ENCODE results near the gene STX4. TPM values are rescaled to one million over a fixed set of nuclear protein-coding genes. Genes with fewer than 3 reads are reported as not detected.

STX4 gene
- total RNA-seq, 1 experiment from 2014 or later: 26.0 TPM

GRCh38 chr16:30992276-30992780 is 41.0 kb upstream of the STX4 start (continued):
- TF ChIP-seq RAD21 (IDR thresholded peaks at IDR 0.05; ENCODE audit: low read depth) (no peak), CBX3 (IDR thresholded peaks at IDR 0.05; ENCODE audit: low read depth) (no peak), EZH2phosphoT487 (IDR thresholded peaks at IDR 0.05; ENCODE audit: borderline replicate concordance) (no peak)

GRCh38 chr16:30992931-30993816 is 40.2 kb upstream of the STX4 start:
- no peak for TF ChIP-seq CEBPB (IDR thresholded peaks at IDR 0.05; ENCODE audit: low read depth)
- TF ChIP-seq CTCF (IDR thresholded peaks at IDR 0.05 in 2 of 3, conservative IDR thresholded peaks at IDR 0.05 in 1 of 3; ENCODE audit: borderline replicate concordance in 1 of 3, insufficient read depth in 1 of 3, low read depth in 2 of 3, low read length in 2 of 3): no peak
- no peak for TF ChIP-seq YY1 (IDR thresholded peaks at IDR 0.05; ENCODE audit: extremely low read depth, insufficient replicate concordance, low read depth, low read length)
- no peak for TF ChIP-seq EZH2phosphoT487 (IDR thresholded peaks at IDR 0.05; ENCODE audit: borderline replicate concordance)
- no peak for TF ChIP-seq EZH2 (IDR thresholded peaks at IDR 0.05)
- TF ChIP-seq ZFX (IDR thresholded peaks at IDR 0.05): no peak
- no peak for TF ChIP-seq ATF3 (IDR thresholded peaks at IDR 0.05)
- no peak for TF ChIP-seq SRF (IDR thresholded peaks at IDR 0.05; ENCODE audit: low read depth)
- TF ChIP-seq JUND (IDR thresholded peaks at IDR 0.05): no peak
- no peak for TF ChIP-seq CBX3 (IDR thresholded peaks at IDR 0.05; ENCODE audit: low read depth)
- no peak for TF ChIP-seq RAD21 (IDR thresholded peaks at IDR 0.05; ENCODE audit: low read depth)
- TF ChIP-seq POLR2A (IDR thresholded peaks at IDR 0.05; ENCODE audit: borderline replicate concordance, extremely low read depth, insufficient read depth, insufficient read length): no peak
- Histone ChIP-seq H3K4me3 (replicated peaks in 1 of 2; ENCODE audit: low read depth in 1 of 2, low read length in 2 of 2) (no peak overlapping the region), H3K4me2 (ENCODE audit: low read length) (no peak overlapping the region), H3K27ac (ENCODE audit: low read depth, low read length) (no peak overlapping the region), H4K20me1 (ENCODE audit: insufficient read depth) (no peaks in the 10 kb centered on the region), H3K4me1 (ENCODE audit: control insufficient read depth in 1 of 2, insufficient read depth in 2 of 2, low read length in 2 of 2) (peaks cover 11 to 28% of the 10 kb centered on the region in 2 experiments), H3K36me3 (ENCODE audit: control insufficient read depth in 1 of 2, insufficient read depth in 2 of 2, low read length in 2 of 2) (no peaks in the 10 kb centered on the region), H3K79me2 (ENCODE audit: insufficient read depth, low read length) (no peaks in the 10 kb centered on the region), H3K9me2 (ENCODE audit: insufficient read depth) (no peaks in the 10 kb centered on the region), H3K9me3 (ENCODE audit: control insufficient read depth in 1 of 2, insufficient read depth in 1 of 2, low read depth in 1 of 2, low read length in 2 of 2) (no peaks in the 10 kb centered on the region), H3K9ac (ENCODE audit: low read length) (no peak overlapping the region), H3K27me3 (ENCODE audit: insufficient read depth, low read length) (no peaks in the 10 kb centered on the region), H2AFZ (ENCODE audit: low read depth, low read length, poor library complexity, severe bottlenecking) (no peak overlapping the region)
- CTCF ChIA-PET: interaction anchor here (1.0 kb wide), 2 partner anchors 8 to 149 kb away, joined by 3 read pairs; partner anchors contain the start of gene HSD3B7
- BruUV-seq (replicated peaks): no TSS peak
- RAD21 ChIA-PET (ENCODE audit: low non-redundant PET in 1 of 2, low total read pairs in 2 of 2, uncharacterized antibody in 2 of 2, unreplicated experiment in 2 of 2): no interaction called here
- DNase-seq (ENCODE audit: low read depth, low spot score) (no peak), ATAC-seq (no peak)
- POLR2A ChIA-PET: interaction anchor here (1.6 kb wide), 1 partner anchor 125 kb away, joined by 3 read pairs; the partner anchor contains the start of gene KAT8
- intact Hi-C loops (cut with micrococcal nuclease): no loop called here
